Skeletal muscle cell (primary cell): ENCODE results near the gene SNRK.

ENCODE experiments used
- DNase-seq: peaks from one replicate; pipeline ENCODE4 v3.0.0-alpha.2; 2010; ENCODE audit warnings: low read depth
- H3K4me3 ChIP-seq: 2 replicates; pipeline ENCODE4 v1.5.1; 2011; ENCODE audit warnings: low read depth, mild to moderate bottlenecking, control low read depth, low read length, moderate library complexity

The SNRK gene

DNA sequence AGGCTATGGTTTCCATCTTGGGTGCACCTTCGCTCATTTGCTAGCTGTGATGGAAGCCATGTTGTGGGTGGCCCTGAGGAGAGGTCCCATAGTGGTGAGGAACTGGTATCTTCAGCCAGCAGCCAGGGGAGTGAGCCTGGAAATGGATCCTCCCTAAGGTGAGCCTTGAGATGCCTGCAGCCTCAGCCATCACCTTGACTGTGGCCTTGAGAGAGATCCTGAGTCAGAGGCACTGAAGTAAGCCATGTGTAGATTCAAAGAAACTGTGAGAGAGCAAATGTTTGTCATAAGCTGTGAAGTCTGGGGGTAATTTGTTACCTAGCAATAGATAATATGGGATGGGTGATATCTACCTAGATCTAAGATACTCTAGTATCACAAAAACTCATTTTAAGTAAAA, 105.3 kb downstream of the SNRK start:
- no peak overlapping the region for H3K4me3 ChIP-seq
- no peak for DNase-seq

DNA sequence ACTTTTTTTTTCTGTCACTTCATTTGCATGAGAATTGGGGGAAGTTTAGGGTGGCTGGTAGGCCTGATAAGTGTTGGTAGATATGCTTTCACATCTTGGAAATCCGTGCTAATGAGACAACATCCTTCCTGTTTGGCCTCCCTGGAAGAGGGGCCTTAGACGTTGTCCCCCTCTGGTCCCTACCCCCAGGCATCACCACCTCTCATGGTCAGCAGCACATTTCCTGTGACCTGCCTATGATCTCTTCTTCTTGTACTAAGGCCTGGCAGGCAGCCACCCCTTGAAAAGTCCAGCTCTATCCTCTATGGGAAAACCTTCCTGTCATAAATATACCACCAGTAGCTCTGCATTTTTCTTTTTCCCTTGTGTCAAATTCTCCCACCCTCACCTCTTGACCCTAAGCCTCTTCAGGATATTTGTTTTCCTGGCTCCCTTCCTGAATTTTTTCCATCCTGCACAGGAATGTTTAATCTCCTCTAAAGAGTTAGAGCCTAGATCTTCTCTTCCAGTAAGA, 107.8 kb downstream of the SNRK start:
- peak; percentile 52 for DNase-seq
- no peak overlapping the region for H3K4me3 ChIP-seq

DNA sequence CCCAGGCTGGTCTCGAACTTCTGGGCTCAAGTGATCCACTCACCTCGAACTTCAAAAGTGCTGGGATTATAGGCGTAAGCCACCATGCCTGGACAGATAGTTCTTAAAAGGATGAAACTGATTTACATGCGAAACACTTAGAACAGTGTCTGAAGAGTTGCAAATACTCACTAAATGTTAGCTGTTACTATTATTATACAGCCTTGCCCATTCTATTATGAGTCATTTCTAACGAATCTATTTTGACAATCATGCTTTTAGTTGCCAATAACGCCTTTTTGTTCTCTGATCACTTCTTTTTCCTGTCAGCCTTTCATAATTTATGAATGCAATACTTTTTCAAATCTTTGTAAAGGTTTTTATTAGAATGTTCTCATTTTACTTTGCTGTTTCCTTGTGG, 112.7 kb downstream of the SNRK start:
- DNase-seq, result no peak
- no peak overlapping the region for H3K4me3 ChIP-seq

DNA sequence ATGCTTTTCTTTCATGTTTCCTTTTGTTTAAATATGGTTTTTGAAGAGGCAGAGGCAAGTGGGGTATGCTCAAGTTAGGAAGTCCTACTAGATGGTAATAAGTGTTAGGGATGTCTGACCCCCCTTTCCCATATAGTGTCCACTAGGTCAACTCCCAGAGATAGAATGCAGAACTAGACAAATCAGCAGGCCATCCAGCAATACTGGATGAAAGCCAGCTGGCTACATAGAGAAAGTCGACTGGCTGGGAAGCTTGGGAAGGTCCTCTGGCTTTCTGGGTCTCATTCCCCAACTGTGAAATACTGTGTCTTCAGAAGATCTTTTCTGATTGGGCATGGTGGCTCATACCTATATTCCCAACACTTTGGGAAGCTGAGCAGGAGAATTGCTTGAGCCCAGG, 113.8 kb downstream of the SNRK start:
- H3K4me3 ChIP-seq, result no peak overlapping the region
- DNase-seq, result no peak
